Stimulated activated naive CD4-positive, alpha-beta T cell treated with Interleukin-2 at 50 U/mL for 16 hours (primary cell): Measurements from ENCODE around the gene KLF2.
"Not testable (repeated sequence)": the region's sequence is repeated elsewhere in the genome, so short reads cannot be mapped to it uniquely, and the experiment has no call there.

Experiments used
- DNase-seq: peaks from one replicate; lab custom pipeline; 2025; lab: John Stamatoyannopoulos, UW

KLF2 gene

DNA sequence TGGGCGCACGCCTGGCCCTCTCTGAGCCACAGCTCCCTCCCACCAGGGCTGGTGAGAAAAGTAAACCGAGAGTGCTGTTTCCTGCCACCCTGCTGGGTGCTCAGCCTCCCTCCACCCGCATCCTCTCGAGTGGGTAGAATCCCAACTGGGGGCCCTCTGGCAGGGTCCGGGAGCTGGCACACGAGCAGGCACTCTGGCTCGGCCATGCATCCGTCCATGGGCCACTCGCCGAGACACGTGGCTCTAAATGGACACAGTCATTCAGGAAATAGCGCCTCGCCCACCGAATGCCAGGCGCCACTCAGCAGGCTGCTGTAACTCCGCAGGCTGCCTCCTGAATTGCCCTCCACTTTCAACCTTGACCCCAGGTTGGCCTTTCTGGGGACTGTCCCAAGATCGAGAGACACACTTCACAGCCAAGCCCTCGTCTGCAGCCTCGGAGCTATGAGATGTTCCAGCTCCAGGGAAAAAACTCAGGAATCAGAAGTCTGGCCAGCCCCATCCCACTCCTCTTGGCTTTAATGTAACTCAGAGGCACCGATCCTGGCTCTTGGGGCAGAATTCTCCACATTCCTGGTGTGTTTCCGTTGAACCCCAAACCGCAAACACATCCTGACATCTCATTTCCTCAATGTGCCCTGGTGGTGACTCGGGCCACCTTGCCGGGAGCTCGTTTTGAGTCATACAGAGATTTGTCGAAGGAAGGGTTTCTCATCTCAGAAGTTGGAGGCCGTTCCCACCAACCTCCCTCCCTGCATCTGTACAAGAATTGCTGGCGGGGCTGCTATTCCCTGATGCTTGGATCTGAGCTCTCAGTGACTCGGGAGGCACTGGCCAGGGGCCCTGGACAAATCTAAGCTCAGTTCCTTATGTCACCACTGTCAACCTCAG is 14.1 kb downstream of the KLF2 start:
- DNase-seq = peak; percentile 57

GRCh38 chr19:16339361-16339725 is 14.7 kb downstream of the KLF2 start:
- DNase-seq = no peak

DNA sequence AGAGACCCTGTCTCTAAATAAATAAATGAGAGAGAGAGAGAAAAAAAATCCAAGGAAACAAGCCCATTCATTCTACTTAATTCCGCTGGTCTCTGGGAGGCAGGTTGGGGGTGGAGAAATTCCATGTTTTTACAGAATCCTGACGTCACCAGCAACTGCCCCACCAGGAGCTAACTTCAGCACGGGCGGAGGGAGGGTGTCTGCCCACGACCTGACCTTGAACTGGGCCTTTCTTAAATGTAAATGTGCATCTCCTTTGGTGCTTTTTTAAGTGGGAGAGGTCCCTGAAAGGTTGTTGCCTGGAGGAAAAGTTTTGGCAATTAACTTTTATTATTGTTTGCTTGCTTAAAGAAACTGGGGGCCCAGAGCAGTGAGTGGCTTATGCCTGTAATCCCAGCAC is 15.5 kb downstream of the KLF2 start:
- DNase-seq = no peak

GRCh38 chr19:16340654-16341053 is 16.0 kb downstream of the KLF2 start:
- no peak for DNase-seq

- peak; percentile 65 for DNase-seq
These were observed 17.5 kb downstream of the KLF2 start for GRCh38 chr19:16342002-16342715.

GRCh38 chr19:16343156-16343555 is 18.5 kb downstream of the KLF2 start:
- no peak for DNase-seq

DNA sequence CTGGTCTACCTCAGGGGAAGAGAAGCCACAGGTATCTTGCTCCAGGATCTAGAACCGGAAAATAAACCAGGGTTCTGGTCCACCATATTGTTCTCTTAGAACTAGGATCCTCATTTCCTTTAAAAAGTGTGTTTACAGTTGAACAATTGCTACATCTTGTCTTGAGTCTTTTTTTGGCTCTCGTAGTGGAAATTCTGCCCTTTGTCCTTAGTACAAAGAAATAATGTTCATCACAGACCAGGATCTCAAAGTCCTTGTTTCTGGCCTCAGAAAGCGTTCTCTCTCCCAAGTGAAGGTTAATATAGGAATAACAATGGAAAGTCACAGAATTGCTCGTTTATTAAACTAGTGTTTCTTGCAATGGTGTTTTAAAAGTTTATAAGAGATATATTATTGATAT is 20.8 kb downstream of the KLF2 start:
- DNase-seq = no peak

DNA sequence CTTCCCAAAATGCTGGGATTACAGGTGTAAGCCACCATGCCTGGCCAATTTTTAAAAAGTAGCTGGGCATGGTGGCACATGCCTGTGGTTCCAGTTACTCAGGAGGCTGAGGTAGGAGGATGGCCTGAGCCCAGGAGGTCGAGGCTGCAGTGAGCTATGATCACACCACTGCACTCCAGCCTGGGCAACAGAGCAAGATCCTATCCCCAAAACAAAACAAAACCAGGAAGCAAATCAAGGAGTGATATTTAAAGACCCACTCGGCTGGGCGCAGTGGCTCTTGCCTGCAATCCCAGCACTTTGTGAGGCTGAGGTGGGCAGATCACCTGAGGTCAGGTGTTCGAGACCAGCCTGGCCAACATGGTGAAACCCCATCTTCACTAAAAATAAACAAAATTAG is 22.5 kb downstream of the KLF2 start:
- DNase-seq = not testable (repeated sequence)

- DNase-seq = no peak
These were observed 23.1 kb downstream of the KLF2 start for GRCh38 chr19:16347706-16348105.

GRCh38 chr19:16349551-16350152 is 25.0 kb downstream of the KLF2 start:
- no peak for DNase-seq

DNA sequence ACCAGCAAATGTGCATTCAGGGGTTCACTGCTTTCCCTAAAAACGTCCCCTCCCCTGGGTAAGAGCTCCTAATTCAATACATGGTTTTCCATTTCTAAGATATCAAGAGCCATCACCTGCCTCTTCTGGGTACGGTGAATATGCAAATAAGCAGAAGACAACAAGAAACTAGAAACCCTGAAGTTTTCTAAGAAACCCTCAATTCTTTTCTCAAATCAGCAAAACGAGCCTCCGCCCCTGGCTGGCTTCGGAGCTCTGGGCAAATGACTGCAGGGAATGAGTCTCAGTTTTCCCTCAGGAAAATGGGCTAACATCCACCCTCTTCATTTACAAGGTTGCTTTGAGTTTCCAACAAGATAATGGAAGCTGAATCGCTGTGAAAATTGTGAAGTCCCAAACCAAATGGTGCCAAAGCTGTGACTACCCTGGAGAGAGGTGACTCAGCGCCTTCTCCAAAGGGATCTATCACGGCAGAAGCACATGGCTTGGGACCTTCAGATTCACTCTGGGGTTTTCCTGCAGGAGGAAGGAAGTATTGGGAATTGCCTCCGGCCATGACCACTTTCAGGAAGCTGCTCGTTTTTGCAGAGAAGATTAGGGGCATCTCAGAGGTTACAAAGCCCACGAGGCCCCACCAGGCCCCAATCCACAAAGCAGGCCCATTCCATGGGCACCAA is 26.6 kb downstream of the KLF2 start:
- DNase-seq = no peak

DNA sequence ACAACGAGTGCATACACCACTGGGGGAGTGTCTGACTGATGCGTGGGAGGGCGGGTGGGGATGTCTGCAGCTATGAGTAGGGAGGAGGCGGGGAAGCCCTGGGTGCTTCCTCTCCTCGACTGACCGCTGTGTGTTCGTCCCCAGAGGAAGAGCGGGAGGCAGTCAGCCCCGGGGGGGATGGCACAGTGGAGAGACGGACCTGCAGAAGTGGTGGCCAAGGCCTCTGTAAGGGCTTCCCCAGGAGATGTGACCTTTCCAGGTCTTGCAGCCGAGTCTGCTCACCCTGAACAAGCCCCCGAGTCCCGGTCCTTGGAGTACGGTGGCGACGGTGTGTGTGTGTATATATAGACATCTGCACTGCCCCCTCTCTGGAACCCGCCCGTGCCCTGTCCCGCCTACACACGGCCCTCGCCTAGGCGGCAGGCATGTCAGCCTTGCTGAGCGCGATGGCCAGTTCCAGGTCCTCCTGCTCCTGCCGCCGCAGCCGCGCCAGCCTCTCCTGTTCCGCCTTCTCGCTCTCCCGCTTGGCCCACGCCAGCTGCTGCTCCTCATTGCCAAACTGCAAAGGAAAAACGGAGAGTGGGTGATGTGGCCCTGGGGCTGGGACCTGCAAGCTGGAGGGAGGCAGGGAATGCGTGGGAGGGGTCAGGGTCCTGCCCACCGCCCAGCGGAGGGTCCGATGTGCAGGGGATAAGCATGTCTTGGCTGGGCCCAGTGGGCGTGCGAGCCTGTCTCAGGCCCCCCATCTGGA is 30.8 kb downstream of the KLF2 start:
- DNase-seq = peak; percentile 31

DNA sequence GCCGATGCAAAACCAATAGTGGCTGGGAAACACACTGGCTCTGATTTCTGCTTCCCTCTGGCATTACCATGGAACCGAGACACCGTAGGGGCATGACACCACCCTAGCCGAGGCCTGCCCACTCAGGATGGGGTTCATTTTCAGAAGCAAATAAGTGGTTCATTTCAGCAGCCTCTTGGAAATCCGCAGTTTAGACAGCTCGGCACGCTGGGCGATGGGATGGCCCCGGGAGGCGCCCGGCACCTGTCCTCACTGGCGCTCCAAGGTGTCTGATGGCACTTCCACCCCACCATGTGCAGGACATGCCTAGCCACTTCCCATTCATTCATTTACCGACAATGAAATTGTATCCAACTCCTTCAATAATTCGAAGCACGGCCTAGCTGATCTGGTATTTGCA is 33.8 kb downstream of the KLF2 start:
- DNase-seq = no peak

DNA sequence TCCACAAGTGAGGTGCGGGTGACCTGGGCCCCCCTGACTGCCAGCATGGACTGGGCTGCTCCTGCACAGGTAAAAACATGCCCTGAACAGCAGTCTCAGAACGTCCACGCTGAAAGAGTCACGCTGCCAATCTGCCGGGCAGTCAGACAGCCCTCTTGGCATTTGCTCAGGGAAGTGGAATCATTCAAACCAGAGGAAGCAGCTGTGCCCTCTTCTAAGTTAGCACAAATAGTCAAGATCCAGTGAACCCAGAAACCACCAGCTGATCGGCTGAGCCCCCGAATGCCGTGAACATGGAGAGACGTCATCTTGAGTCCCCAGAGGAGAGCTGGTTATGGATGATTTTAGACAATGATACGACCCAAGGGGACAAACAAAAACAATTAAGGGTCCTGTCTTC is 34.4 kb downstream of the KLF2 start:
- DNase-seq = no peak

- no peak for DNase-seq
These were observed 35.3 kb downstream of the KLF2 start for GRCh38 chr19:16359964-16360363.

- DNase-seq = no peak
These were observed 36.1 kb downstream of the KLF2 start for GRCh38 chr19:16360738-16361137.

DNA sequence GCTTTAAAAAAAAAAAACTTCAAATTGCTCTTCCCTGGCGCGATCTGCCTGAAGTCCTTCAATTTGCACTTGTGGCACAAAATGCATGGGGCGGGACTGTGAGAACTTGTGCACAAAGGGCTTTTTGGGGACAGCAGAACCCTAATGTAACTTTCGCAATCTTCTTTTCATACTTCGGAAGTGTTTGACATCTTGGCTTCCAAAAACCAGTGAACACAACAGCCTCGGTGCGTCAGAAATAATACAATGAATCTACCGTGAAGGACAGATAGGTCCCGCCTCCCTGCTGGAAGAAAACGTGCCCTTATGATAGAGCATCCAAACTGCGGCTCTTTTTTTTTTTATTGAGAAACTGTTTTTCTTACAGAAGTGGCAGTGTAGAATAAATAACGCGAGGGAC is 36.6 kb downstream of the KLF2 start:
- DNase-seq = no peak

DNA sequence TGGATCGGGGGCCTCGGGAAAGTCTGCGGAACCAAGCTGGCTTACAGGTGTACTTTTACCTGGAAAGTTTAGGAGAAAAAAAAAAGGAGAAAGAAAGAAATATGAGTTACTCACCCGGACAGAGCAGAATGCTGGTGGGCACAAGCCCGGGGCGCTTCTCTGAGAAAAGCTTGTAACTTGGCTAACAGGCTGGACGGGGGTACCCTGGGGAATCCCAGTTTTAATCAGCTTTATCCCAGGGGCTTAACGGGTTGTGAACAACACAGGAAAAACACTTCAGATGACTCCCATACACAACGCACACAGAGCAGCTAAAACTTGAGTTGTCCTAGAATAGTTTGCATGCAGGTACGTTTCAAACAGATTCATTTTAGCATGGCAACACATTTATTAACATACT is 37.3 kb downstream of the KLF2 start:
- DNase-seq = no peak

DNA sequence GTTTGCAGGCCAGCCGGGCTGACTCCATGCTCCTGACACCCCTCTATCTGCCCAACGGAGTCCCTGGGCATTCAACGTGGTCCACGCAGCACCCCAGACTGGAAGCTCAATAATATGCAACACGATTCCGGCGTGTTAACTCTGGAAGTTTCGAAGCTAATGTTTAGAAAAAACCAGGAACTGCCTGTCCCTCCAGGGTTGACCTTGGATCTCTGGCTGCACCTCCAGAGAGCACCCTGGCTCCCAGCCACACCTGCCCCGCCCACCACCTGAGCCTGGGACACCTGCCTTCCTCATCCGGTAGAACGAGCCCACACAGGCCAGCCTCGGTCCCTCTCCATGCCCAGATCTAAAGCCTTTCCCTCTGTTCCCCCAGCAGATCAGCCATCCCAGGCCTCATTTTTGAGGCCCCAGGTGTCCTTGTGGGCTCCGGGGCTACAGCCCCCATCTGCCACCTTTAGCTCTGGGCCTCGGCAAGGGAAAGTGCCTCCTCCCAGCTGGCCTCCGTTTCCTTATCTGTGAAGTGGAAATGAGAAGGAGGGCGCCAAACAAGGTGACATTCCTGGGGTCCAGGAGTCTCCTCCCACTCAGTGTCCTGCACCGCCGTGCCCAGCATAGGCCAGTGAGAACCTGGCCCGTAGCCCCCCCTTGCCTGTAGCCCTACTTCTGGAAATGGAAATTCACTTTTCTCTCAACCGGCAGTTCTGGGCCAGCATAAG is 38.7 kb downstream of the KLF2 start:
- DNase-seq = no peak

GRCh38 chr19:16363852-16364230 is 39.2 kb downstream of the KLF2 start:
- no peak for DNase-seq

DNA sequence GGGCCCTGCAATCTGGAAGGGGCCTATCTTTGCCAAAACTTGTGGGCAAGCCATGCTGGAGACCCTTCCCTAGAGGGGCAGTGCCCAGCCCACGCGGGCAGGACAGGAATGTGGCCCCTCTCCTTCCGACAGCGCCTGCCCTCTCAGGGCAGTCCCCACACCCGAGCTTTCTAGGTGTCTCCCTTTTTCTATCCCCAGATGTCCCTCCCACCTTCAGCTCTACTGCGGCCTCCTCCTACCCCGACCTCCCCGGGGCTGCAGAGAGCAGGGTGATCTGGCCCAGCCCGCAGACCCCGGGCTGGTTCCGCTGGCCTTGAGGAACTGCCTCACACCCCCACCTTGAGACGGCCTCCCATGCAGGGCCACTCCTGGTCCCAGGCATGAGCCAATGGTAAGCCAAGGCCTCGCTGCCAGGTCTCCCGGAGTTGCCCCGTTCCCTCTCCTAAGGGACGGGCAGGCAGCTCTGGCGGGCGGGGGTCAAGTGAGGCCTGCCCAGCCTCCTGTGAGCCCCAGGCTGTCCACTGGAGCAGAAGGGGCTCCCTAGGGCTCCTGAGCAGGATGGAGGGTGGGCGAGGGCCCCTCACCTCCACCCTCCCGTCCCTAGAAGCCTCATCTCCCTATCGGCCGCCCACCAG is 39.7 kb downstream of the KLF2 start:
- no peak for DNase-seq
